HepG2 (cell line): Measurements from ENCODE around the gene IL17F.

Experiments
- ARNT ChIP-seq: fragments of 450-650 bp; IDR thresholded peaks from 2 replicates; pipeline ENCODE4 v1.6.1; 2017
- MAX ChIP-seq: IDR thresholded peaks from 2 replicates; pipeline ENCODE4 v1.6.1; 2012; ENCODE audit warnings: inconsistent platforms
- MTF1 ChIP-seq: sonication (generic); formaldehyde crosslinking; IDR thresholded peaks from 2 replicates; pipeline ENCODE4 v1.5.0; 2020; ENCODE audit warnings: missing genetic modification reagents
- POLR2AphosphoS5 ChIP-seq: IDR thresholded peaks from 2 replicates; pipeline ENCODE4 v1.6.1; 2012; ENCODE audit warnings: low read depth, low read length
- ZNF782 ChIP-seq: sonication (generic); formaldehyde crosslinking; IDR thresholded peaks from 2 replicates; pipeline ENCODE4 v1.4.0; 2020; ENCODE audit warnings: missing genetic modification reagents, mild to moderate bottlenecking, borderline replicate concordance
- TF ChIP-seq, protein P1 (sequence below): sonication (generic); formaldehyde crosslinking; IDR thresholded peaks from 2 replicates; pipeline ENCODE4 v1.4.0; 2020; ENCODE audit warnings: missing genetic modification reagents

DNA sequence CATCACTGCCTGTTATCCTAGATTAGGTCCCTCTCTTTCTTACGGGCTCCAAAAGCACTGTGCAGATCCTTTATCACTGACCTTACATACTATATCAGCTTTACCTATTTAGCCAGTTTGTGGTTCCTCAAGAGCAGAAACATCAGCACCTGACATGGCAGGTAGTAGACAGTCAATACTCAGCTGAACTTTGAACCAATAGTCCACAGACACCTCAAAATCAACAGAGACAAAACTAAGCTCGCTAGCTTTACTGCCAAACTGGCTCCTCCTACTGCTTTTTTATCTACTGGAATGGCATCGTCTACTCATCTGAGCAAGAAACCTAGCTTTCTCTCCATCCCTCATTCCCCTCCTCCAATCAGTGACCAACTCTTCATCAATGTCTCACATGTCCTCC is 52.5 kb downstream of the IL17F start:
- TF ChIP-seq POLR2AphosphoS5 = no peak
- no peak for TF ChIP-seq ZNF782 (CRISPR knock-in tag)
- TF ChIP-seq MTF1 = no peak
- TF ChIP-seq ARNT = no peak
- TF ChIP-seq, protein P1, sequence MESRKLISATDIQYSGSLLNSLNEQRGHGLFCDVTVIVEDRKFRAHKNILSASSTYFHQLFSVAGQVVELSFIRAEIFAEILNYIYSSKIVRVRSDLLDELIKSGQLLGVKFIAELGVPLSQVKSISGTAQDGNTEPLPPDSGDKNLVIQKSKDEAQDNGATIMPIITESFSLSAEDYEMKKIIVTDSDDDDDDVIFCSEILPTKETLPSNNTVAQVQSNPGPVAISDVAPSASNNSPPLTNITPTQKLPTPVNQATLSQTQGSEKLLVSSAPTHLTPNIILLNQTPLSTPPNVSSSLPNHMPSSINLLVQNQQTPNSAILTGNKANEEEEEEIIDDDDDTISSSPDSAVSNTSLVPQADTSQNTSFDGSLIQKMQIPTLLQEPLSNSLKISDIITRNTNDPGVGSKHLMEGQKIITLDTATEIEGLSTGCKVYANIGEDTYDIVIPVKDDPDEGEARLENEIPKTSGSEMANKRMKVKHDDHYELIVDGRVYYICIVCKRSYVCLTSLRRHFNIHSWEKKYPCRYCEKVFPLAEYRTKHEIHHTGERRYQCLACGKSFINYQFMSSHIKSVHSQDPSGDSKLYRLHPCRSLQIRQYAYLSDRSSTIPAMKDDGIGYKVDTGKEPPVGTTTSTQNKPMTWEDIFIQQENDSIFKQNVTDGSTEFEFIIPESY (CRISPR knock-in tag) = no peak
- no peak for TF ChIP-seq MAX
